ENCODE results near the gene SCUBE1. TPM values are rescaled to one million over a fixed set of nuclear protein-coding genes. Genes with fewer than 3 reads are reported as not detected.

Gene SCUBE1
- total and polyA plus RNA-seq, 4 donors, result 1.6 to 7.9 (median 5.0) TPM

DNA sequence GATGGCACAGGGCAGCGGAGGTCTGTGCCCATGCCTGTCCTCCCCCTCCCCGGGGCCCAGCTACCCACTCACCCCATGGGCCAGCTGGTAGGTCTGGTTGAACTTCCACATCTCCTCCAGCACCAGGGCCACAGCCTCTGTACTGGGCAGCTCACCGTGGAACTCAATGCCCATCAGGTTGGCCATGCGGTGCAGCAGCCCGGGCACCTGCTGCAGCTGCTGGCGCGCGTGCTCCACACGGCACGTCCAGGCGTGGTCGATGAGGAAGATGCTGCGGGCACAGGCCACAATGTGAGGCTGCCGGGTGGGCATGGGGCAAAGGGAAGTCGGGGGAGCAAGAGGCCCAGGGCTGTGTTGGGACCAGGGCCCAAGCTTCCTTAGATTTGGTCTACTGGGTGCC is 162.5 kb downstream of the SCUBE1 start:
- H3K4me1 ChIP-seq (ENCODE audit: control insufficient read depth in 5 of 5, insufficient read depth in 5 of 5, low read length in 5 of 5), result peaks cover 0 to 19% (median 5%) of the 10 kb centered on the region in 5 donors
- 93 to 98% methylated on average over 15 of the region's 15 CpGs for WGBS, 2 donors
- no peaks in the 10 kb centered on the region for H3K27me3 ChIP-seq (ENCODE audit: control insufficient read depth in 3 of 3, insufficient read depth in 3 of 3, low read length in 2 of 3)
- H3K4me3 ChIP-seq, result no peak overlapping the region
- no peak overlapping the region for H3K27ac ChIP-seq (ENCODE audit: low read depth in 1 of 2, low read length in 1 of 2)
- TF ChIP-seq, protein P1, sequence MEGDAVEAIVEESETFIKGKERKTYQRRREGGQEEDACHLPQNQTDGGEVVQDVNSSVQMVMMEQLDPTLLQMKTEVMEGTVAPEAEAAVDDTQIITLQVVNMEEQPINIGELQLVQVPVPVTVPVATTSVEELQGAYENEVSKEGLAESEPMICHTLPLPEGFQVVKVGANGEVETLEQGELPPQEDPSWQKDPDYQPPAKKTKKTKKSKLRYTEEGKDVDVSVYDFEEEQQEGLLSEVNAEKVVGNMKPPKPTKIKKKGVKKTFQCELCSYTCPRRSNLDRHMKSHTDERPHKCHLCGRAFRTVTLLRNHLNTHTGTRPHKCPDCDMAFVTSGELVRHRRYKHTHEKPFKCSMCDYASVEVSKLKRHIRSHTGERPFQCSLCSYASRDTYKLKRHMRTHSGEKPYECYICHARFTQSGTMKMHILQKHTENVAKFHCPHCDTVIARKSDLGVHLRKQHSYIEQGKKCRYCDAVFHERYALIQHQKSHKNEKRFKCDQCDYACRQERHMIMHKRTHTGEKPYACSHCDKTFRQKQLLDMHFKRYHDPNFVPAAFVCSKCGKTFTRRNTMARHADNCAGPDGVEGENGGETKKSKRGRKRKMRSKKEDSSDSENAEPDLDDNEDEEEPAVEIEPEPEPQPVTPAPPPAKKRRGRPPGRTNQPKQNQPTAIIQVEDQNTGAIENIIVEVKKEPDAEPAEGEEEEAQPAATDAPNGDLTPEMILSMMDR (IDR thresholded peaks at IDR 0.05; ENCODE audit: control extremely low read depth, extremely low read depth), result no peak
- DNase-seq, result no peak
- no peak overlapping the region for H3K9ac ChIP-seq (ENCODE audit: insufficient read depth in 1 of 2, low read length in 2 of 2)
- H3K36me3 ChIP-seq (ENCODE audit: control insufficient read depth in 4 of 4, insufficient read depth in 4 of 4, low read length in 4 of 4), result peaks cover 0 to 31% (median 14%) of the 10 kb centered on the region in 4 donors
- ATAC-seq (ENCODE audit: insufficient read depth, low FRiP score), result no peak
- H3K9me3 ChIP-seq (ENCODE audit: control insufficient read depth in 4 of 4, insufficient read depth in 3 of 4, low read length in 3 of 4), result no peaks in the 10 kb centered on the region

DNA sequence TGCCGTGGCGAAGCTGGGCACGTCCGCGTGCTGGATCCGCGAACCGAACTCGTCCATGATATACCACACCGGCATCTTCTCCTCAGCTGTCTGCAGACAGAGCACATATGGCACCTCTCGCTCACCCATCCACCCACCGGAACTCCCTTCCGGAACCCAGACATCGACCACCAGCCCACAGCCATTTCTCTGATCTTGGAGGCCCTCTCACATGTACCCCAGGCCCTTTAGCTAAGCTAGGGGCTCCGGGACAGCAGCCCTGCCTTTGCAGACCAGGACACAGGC is 163.3 kb downstream of the SCUBE1 start:
- Histone ChIP-seq H3K36me3 (ENCODE audit: control insufficient read depth in 4 of 4, insufficient read depth in 4 of 4, low read length in 4 of 4) (peaks cover 0 to 34% (median 17%) of the 10 kb centered on the region in 4 donors), H3K9ac (ENCODE audit: insufficient read depth in 1 of 2, low read length in 2 of 2) (no peak overlapping the region), H3K4me1 (ENCODE audit: control insufficient read depth in 5 of 5, insufficient read depth in 5 of 5, low read length in 5 of 5) (peaks cover 0 to 13% (median 0%) of the 10 kb centered on the region in 5 donors), H3K27ac (ENCODE audit: low read depth in 1 of 2, low read length in 1 of 2) (no peak overlapping the region), H3K4me3 (no peak overlapping the region), H3K9me3 (ENCODE audit: control insufficient read depth in 4 of 4, insufficient read depth in 3 of 4, low read length in 3 of 4) (peaks cover 0 to 2% (median 0%) of the 10 kb centered on the region in 4 donors), H3K27me3 (ENCODE audit: control insufficient read depth in 3 of 3, insufficient read depth in 3 of 3, low read length in 2 of 3) (no peaks in the 10 kb centered on the region)
- DNase-seq (no peak), ATAC-seq (ENCODE audit: insufficient read depth, low FRiP score) (no peak)
- WGBS, 2 donors, result 98 to 99% methylated on average over 15 of the region's 15 CpGs
- TF ChIP-seq, protein P1 (IDR thresholded peaks at IDR 0.05; ENCODE audit: control extremely low read depth, extremely low read depth), result no peak

GRCh38 chr22:43179146-43179910 is 163.8 kb downstream of the SCUBE1 start:
- no peak overlapping the region for H3K9ac ChIP-seq (ENCODE audit: insufficient read depth in 1 of 2, low read length in 2 of 2)
- DNase-seq, result no peak
- peaks cover 0 to 2% (median 0%) of the 10 kb centered on the region in 4 donors for H3K9me3 ChIP-seq (ENCODE audit: control insufficient read depth in 4 of 4, insufficient read depth in 3 of 4, low read length in 3 of 4)
- H3K4me3 ChIP-seq, result no peak overlapping the region
- no peak overlapping the region for H3K27ac ChIP-seq (ENCODE audit: low read depth in 1 of 2, low read length in 1 of 2)
- peaks cover 0 to 34% (median 18%) of the 10 kb centered on the region in 4 donors for H3K36me3 ChIP-seq (ENCODE audit: control insufficient read depth in 4 of 4, insufficient read depth in 4 of 4, low read length in 4 of 4)
- WGBS, 2 donors, result 96% methylated on average over 25 of the region's 25 CpGs
- H3K4me1 ChIP-seq (ENCODE audit: control insufficient read depth in 5 of 5, insufficient read depth in 5 of 5, low read length in 5 of 5), result peaks cover 0 to 13% (median 0%) of the 10 kb centered on the region in 5 donors
- TF ChIP-seq, protein P1 (IDR thresholded peaks at IDR 0.05; ENCODE audit: control extremely low read depth, extremely low read depth), result no peak
- H3K27me3 ChIP-seq (ENCODE audit: control insufficient read depth in 3 of 3, insufficient read depth in 3 of 3, low read length in 2 of 3), result no peaks in the 10 kb centered on the region
- no peak for ATAC-seq (ENCODE audit: insufficient read depth, low FRiP score)
